Germinal center (tissue), 1 donor: ENCODE data around the gene DNAI1.
"Not testable (repeated sequence)": the region's sequence is repeated elsewhere in the genome, so short reads cannot be mapped to it uniquely, and the experiment has no call there.

Source experiments
- DNase-seq: peaks from one replicate; pipeline ENCODE4 v3.0.0; 2012; ENCODE audit warnings: mixed read lengths, low spot score

DNAI1 gene

DNA sequence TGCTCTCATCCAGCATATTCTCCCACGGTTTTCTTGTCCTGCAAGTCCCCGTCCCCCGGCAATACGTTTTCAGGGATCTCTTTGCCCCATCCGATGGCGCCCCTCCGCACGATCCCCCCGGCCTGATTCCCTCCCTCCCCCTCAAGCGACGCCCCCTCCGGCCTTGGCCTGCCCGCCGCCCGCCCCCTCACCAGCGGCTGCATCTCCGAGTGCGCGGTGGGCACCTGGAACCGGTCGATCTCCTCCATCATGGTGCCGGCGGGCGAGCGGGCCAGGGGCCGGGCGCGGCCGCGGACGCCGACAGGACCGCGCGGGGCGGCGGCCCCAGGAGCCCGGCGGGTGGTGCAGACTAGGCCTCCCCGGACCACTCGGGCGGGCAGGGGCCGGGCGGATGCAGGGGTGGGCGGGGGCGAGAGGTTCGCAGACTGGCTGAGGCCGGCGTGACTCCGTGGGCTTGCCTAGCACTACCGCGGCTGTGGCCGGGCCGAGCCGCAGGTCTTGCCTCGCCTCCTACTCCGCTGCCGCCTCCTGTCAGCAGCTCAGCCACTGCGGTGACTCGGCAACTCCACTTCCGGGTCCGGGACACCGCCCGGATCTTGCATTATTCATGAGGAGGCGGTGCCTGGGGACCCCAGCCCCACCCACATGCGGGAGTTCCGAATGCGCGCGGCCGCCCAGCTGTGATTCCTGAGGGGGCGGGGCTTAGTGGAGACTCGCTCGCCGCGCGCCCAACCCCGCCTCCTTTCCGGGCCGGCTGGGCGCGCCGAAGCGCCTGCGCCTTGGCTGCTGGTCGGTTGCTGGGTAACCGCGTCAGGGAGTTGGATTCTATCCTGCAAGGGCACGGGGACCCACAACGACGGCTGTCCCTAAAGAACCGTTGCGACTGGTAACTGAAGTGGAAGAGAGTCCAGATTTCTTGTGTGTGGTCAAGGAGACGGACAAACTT lies at the start of gene DNAI1, which contains the start of gene FAM219A:
TSS of gene DNAI1 (plus strand) at position 793 of the 946 bp plus-strand sequence. CDS start 201 bp downstream, outside the sequence.
TSS of gene FAM219A (minus strand) at position 558 of the 946 bp plus-strand sequence. CDS start at position 251, 307 bp downstream.
- DNase-seq: peak; percentile 99

DNA sequence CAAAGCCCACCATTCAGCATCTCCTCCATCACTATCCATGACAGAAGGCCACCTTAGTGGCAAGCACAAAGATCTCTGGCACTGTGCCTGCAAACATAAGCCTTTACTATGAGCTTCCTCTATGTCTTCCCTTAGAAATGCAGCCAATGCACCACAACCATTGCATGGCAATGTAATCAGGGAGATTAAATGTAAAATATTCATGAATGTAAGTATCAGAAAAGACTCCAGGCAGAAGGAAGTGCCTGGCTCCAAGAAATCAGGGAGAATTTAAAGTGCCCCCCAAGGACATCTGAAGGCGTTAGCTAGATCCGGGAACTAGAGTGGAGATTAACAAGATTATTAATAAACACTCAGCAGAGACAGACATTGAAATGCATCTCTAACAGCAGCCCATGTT lies 49.5 kb upstream of the DNAI1 start:
- no peak for DNase-seq

DNA sequence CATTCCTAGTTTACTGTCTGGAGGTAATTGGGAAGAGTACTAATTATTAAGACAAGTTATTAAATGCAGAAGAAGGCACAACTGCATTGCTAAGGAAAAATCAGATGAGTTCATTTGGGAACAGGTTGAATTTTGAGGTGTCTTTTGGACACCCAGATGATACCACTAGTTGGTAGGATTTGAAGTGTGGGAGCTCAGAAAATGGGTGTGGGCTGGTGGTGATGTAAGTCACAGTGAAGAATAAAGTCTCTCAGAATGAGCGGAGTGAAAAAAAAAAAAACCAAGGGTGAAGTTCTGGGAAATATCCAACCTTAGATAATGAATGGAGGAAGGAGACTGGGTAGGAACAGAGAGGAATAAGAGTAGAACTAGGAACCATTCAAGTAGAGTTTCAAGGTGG lies 46.3 kb upstream of the DNAI1 start:
- no peak for DNase-seq

DNA sequence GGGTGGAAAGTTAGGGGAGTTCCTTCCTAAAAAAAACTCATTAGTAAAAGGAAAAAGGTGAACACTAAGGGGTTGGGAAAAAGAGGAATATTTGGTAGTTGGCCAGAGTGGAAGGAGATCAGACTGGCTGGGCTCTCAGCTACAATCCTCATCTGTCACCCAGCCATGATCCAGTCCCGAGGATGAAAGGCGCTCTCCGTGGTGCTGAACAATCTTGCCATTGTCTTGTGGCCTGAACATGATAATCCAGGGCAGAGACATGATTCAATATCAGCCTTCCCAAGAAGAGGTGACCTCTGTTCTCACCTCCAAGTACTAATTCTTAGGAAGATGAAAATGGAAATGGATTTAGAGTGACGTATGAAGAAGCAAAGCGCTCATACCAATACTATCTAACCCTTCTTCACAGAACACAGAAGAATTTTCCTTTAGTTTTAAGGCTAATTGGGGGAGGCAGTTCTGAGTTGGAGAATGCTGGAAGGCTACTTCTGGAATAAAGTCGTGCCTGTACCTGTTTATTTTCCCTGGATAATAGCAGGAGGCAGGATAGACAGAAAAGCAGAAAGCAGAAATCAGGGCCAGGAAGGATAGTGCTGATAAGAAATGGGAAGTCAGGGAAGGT lies 45.3 kb upstream of the DNAI1 start:
- DNase-seq: peak; percentile 45

DNA sequence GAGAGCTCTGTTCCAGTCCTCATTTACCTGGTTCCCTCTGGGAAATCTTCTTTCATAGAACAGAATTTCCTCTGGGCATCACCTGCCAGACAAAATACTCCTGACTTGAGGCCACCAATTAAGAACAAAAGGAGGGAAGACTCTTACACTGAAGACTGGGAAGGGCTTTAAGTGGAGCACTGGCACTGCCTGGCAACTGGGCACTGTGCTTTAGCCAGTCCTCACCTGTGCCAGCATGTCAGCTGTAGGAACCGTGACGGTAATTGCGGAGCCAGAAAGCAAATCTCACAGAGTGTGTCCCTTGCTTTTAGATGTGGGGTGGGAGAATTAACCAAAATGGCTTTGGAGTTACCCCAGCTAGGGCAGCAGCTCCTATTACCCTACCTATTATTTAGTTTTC lies 40.9 kb upstream of the DNAI1 start:
- DNase-seq: no peak

DNA sequence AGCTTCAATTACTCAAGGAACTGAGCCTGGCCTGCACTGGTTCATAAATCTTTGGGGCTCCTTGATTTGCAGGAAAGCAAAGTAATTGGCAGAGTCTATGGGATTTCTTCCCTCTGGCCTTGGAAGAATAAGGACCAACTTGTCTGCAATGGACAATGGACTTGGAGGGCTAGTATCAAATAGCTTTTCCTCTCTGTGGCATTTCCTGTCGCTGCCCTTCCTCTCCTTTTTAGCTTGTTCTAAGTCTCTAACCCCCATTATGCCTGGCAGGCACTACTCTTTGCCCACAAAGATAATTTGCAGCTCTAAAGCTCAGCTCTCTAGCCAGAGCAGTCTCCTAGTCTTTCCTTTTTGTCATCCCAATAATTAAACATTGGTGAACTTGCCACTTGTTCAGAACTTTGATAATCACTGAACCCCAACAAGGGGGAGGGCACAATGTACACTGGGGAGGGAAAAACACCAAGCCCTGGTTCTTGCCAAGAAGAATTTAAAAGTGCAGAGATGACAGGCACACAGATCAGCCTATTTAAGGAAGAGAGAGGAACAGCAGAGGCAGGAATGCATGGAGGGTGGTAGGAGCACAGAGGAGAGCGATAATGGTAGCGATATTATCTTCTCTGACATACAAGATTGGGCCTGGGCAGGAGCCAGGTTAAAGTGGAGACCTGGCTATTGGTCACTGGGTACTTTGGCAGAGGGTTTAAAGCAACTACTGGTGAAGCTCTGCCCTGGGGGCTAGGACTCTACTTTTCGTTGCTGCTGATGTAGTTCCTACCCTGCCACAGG lies 38.7 kb upstream of the DNAI1 start:
- DNase-seq: no peak

DNA sequence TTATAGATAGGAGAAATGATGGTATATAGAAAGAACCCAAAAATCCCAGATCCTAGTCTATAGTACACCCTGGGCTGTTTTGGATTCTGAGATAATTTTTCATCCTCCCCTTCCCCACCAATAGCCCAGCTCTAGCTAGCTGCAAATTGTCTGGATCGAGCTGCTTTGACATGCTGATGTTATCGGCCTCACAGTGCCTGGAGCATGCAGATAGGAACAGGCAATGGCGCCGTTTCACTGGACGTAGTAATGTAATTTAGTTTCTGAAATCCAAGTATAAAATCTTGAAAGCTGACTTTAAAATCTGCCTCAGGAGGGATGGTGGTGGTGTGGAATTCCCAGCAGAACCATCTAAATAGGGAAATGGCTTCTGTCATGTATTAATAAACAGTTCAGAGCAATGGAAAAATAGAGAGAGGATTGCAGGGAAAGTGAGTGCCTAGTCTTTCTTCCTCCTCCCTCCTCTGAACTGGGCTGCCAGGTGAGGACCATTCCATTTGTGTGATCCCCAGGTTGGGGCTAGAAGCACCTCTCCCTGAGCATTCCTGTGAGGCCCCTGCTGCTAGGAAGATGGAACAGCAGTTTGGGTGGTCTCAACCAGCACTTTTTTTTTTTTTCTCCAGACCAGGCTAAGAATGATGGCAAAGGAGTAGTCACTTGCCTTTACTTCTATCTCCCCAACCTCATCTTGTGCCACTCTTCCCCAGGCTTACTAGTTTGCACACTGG lies 32.1 kb upstream of the DNAI1 start:
- DNase-seq: no peak

DNA sequence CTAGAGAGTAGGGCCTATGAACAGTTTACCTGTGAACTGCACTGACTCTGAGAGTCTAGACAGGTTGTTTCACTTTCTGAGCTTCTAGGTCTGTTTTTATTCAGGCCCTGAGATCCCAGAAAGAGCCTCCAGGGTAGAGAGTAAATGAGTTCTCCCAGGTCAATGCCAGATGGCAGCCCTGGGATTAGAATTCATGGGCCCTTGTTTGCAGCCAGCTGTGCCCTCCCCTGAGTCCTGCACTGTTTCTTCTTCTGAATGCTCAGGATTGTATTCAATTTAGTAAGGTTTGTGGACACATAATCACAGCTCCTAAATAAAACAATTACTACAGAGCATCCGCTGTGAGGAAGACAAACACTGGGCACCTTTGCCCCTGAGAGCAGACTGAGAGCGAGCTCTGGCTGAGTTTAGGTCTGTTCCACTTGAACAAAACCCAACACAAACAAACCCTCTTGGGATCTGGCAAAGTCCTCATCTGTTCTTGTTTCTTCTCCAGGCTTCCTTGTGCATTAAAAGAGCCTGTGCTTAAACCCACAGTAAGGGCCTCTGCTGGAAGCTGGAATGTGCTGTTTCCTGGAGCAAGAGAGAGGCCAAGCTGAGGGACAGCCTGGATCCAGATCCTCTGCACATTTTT lies 30.2 kb upstream of the DNAI1 start:
- no peak for DNase-seq

DNA sequence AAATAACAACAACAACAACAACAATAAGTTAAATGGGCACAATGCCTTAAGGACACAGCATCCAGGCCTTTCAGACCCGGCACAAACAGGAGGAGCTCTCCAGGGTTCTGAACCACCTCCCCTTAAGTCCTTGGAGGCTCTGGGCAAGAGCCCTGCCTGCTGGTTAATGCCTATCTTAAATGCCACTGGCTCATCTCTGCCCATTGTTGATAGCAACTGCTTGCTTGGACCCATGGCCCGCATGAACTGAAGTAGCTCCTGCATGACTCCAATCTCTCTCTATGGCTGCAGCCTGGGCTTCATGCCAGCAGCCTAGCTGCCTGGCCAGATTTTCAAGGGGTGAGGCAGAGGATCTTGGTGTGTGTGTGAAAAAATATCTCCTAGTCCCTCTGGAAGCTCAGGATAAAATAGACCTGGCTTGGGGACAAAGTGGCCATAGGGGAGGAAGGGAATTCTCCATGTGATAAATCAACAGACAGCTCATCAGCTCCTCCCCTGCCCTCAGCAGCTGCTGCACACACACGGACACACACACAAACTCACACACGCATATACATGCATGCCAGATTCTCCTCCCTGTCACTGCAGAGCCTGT lies 27.7 kb upstream of the DNAI1 start:
- DNase-seq: peak; percentile 21

DNA sequence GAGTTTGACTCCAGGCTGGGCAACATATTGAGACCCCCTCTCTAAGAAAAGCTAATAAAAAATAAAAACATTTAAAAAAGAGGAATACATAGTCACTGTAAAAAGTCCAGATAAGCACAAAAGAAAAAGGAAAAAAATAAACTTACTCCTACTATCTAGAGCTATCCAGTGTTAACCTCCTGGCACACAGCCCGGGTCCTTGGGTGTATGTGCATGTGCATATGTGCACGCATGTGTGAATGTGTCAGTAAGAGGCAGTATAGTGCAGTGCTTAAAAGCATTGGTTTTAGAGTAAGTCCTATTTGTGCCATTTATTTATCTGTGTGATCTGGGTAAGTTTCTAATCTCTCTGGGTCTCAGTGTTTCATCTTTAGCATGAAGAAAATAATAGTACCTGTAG lies 26.9 kb upstream of the DNAI1 start:
- DNase-seq: no peak

DNA sequence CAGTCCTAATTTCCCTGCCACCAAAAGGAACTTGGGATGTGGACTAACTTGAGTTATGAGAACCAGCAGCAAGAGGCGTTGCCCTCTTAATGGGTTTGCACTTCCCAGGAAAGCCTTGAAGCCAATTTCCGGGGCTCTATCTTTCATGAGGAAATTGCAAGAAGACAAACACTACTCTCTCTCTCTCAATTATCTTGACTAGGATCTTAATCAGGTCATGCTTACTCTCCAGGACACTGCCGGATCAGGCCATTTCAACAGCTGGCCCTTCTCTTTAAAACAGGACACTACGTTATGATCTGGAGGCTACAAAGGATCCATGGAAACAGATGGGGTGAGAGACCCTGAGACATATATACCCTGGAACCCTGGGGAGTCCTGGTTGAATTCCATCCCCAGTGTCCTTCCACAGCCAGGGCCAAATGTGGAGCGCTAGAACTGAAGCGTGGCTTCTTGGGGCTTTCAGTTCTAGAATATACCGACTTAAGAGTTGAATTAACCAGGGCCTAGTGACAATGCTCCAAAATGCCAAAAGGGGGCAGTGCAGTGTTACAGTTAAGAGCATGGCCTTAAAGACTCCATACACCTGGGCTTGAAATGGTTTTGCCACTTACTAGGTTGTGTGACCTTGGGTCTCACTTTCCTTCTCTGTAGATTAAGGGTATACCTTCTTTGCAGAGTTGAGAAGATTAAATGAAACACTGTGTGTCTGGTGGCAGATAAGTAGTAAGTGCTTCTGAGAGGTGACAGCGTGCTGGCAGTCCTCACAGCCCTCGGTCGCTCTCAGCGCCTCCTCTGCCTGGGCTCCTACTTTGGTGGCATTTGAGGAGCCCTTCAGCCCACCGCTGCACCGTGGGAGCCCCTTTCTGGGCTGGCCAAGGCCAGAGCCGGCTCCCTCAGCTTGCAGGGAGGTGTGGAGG lies 21.3 kb upstream of the DNAI1 start:
- DNase-seq: peak; percentile 74

DNA sequence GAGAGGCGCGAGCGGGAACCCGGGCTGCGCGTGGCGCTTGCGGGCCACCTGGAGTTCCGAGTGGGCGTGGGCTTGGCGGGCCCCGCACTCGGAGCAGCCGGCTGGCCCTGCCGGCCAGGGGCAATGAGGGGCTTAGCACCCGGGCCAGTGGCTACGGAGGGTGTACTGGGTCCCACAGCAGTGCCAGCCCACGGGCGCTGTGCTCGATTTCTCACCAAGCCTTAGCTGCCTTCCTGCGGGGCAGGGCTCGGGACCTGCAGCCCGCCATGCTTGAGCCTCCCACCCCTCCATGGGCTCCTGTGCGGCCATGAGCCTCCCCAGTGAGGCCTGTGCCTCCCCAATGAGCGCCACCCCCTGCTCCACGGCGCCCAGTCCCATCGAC lies 20.7 kb upstream of the DNAI1 start:
- DNase-seq: not testable (repeated sequence)

DNA sequence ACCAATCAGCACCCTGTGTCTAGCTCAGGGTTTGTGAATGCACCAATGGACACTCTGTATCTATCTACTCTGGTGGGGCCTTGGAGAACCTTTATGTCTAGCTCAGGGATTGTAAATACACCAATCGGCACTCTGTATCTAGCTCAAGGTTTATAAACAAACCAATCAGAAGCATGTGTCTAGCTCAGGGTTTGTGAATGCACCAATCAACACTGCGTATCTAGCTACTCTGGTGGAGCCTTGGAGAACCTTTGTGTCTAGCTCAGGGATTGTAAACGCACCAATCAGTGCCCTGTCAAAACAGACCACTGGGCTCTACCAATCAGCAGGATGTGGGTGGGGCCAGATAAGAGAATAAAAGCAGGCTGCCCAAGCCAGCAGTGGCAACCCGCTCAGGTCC lies 20.1 kb upstream of the DNAI1 start:
- not testable (repeated sequence) for DNase-seq

DNA sequence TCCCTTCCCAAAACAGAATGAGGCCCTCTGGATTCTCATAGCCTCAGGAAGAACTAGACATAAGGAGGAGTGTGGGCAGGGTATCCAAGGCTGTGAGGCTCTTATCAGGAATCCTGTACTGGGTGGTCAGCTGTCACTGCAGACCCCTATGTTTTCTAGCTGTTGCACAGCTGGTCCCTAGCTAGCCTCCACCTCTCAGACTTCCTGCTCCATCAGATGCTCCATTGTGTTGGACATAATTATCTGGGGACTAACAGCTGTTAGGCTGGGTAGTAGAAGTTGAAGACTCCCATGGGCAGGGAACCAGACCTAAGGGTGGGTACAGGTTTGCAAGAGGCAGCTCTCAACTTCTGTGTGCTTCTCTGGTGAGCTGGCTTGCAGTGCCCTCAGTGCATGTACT lies 18.6 kb upstream of the DNAI1 start:
- no peak for DNase-seq

DNA sequence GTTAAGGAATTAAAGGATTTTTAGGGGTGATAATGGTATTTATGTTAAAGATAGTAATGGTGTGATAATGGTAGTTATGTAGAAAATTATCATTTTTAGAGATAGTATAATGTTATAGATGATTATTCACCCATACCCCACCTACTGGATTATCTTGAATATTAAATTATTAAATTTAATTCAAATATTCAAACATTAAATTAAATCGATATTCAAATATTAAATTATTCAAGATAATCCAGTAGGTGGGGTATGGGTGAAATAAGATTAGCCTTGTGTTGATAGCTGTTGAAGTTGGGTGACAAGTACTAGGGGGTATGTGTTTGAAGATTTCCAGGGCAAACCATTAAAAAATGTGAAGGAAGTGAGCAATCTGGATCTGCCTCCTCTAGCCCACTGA lies 15.8 kb upstream of the DNAI1 start:
- DNase-seq: no peak

DNA sequence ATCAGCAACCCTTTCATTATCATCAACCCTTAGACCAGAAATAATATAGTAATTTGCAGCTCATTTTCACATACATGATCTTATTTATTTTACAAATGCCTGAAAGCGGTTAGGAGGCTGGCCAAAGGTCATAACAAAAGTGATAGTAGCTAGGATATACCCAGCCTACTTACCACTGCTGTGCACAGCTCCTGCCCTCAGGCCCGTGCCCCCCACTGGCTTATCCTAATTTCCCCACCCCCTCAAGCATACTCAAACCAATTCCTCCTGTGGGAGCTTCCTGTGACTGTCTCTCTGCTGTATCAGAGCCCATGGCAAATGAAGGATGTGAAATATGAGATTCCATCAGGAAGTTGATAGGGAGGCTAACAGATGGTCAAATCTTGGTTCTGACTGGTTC lies 15.1 kb upstream of the DNAI1 start:
- DNase-seq: no peak

DNA sequence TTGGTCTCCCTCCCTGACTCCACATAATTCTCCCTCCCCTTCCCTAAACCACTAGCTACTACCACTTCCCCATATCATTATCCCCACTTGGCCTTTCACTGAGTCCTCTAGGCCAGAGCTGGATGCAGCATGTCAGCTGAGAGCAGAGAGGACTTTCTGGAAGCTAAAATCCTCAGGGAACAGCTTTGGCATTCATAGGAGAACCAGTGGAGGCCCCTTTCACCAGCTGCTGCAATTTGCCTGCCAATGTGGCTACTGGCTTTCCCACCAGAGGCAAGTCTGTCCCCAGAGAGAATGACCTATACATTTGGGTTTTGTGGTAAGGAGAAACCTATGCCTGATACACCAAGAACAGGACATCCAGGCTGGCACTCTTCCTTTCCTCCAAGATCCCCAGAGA lies 14.6 kb upstream of the DNAI1 start:
- DNase-seq: no peak

DNA sequence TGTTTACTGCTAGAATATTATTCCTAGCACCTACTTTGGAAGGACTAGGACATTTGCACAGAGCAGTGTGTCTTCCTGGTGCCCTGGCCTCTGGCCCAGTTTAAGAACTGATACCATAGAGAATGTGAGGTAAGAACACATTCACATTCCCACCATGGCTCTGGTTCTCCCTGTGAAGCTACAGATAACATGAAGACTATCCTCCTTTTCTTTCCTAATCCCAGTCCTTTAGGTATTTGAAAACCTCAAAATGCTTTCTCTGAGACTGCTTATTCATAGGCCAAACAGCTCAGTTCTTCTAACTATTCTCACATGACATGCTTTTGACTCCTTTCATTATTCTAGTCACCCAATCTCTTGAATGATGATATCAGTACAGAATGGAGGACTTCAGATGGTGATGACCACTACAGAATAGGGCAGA lies 12.1 kb upstream of the DNAI1 start:
- no peak for DNase-seq

DNA sequence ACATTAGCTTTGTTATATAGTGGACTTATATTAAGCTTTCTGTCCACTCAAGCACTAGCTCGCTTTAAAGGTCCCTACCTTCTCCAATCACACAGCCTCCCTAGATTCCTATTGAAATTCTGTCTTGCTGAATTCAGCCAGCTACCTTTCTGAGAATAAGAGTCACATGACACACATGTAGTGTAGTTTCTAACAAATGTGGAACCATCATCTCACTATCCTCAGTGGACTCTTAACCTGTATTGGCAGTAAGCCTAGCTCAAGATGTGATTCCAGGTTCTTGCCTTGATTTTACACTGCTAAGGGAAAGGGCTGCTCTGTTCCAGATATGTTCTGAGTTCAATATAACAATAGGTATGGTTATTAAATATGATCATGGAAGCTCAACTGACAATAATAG lies 11.7 kb upstream of the DNAI1 start:
- DNase-seq: no peak

DNA sequence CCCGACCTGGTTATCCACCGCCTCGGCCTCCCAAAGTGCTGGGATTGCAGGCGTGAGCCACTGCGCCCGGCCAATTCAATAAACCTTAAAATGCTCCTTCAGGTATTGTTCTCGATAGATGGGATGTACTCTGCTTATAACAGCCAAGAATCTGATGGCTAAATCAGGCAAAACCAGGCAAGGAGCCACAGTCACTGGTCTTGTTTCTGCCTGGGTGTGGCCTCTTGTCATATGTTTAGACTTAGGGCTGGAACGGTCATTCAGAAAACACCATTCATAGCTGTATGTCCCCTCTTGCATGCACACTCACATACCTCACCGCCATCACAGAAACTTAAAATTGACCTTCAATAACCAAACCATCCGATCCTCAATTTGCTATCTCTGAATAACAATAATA lies 8.0 kb upstream of the DNAI1 start:
- no peak for DNase-seq
